Motor neuron (in vitro differentiated cells): ENCODE results near the gene KCNK7. TPM values are rescaled to one million over a fixed set of nuclear protein-coding genes. Genes with fewer than 3 reads are reported as not detected.
"Not testable (repeated sequence)": the region's sequence is repeated elsewhere in the genome, so short reads cannot be mapped to it uniquely, and the experiment has no call there.

Experiments
- ATAC-seq, 8 experiments: fragments of 200-7000 bp; cut with Tn5 transposase; replicated peaks in 6 of 8; 2 replicates each; pipeline ENCODE4 v1.8.0; 2021; ENCODE audit warnings: mild to moderate bottlenecking in 8 of 8, moderate library complexity in 8 of 8
- H3K27ac ChIP-seq, 2 donors: fragments of 250-450 bp; sonication (Bioruptor Pico); 2 replicates each; pipeline ENCODE4 v1.9.0; 2021; ENCODE audit warnings: antibody characterized with exemption in 2 of 2, mild to moderate bottlenecking in 2 of 2, moderate library complexity in 1 of 2
- H3K4me1 ChIP-seq, 2 donors: fragments of 250-450 bp; sonication (Bioruptor Pico); replicated peaks in 1 of 2; 2 replicates each; pipeline ENCODE4 v1.6.1; 2021; ENCODE audit warnings: antibody characterized with exemption in 2 of 2, mild to moderate bottlenecking in 2 of 2, moderate library complexity in 1 of 2
- H3K4me3 ChIP-seq, 5 donors: fragments of 250-450 bp; sonication (Bioruptor Pico); 2 replicates each; pipeline ENCODE4 v1.9.0; 2021; ENCODE audit warnings: antibody characterized with exemption in 5 of 5, mild to moderate bottlenecking in 5 of 5, moderate library complexity in 4 of 5
- WGBS, 10 experiments: fragments of 450-650 bp; shearing (Covaris generic); methylation state at CpG; one replicate each; pipeline ENCODE4 v1.0.0; 2022; 5-methylcytosine and 5-hydroxymethylcytosine counted together
- in situ Hi-C, 9 experiments: fragments of 400-800 bp; cut with MboI; loops; one replicate each; pipeline ENCODE4 v1.15.0; 2021; ENCODE audit warnings: low sequenced_read_pairs in 9 of 9, low pct_unique_long_range_greater_than_20kb in 2 of 9; ENCODE audit not compliant: unreplicated experiment in 9 of 9
- total RNA-seq, 8 experiments: library from RNA; unstranded; fragments of 300-600 nt; gene quantifications; 2 replicates each; pipeline versions ENCODE4 v1.2.3 to v1.2.4, GENCODE V29; 2022

Gene KCNK7
- total RNA-seq, 8 experiments from 2014 or later, result 0.18 to 1.9 (median 0.38) TPM; not detected in 1

- 0 to 40% (median 16%) methylated on average over 1 to 11 of the region's 28 CpGs; no CpG with 5 or more reads in 2 of the 10 experiments for WGBS, 10 experiments
- ATAC-seq, result peak in 7 of 8 experiments; percentile 0 to 8 (median 3)
- peak overlapping the region; percentile 53 to 95 (median 88) for H3K4me3 ChIP-seq
- in situ Hi-C loops, result no loop called here
- H3K27ac ChIP-seq, result peak overlapping the region; percentile 90 to 95
- peaks cover 21 to 25% of the 10 kb centered on the region in 2 donors for H3K4me1 ChIP-seq
Observed at GRCh38 chr11:65569164-65569972, 26.2 kb downstream of the KCNK7 start.

GRCh38 chr11:65565624-65566453, 29.8 kb downstream of the KCNK7 start:
- ATAC-seq, result no peak
- in situ Hi-C loops, result no loop called here
- Histone ChIP-seq H3K4me1 (peaks cover 14 to 16% of the 10 kb centered on the region in 2 donors), H3K4me3 (no peak overlapping the region), H3K27ac (no peak overlapping the region)
- 63 to 100% (median 79%) methylated on average over 1 to 7 of the region's 7 CpGs for WGBS, 10 experiments

GRCh38 chr11:65564879-65565559, 30.6 kb downstream of the KCNK7 start:
- ATAC-seq, H3K4me3 ChIP-seq, in situ Hi-C loops, H3K27ac ChIP-seq: not testable (repeated sequence)
- WGBS, 10 experiments, result 60 to 100% (median 89%) methylated on average over 1 to 5 of the region's 12 CpGs; no CpG with 5 or more reads in 4 of the 10 experiments
- H3K4me1 ChIP-seq, result peaks cover 15 to 24% of the 10 kb centered on the region in 2 donors

- no peak overlapping the region for H3K4me3 ChIP-seq
- peaks cover 15 to 31% of the 10 kb centered on the region in 2 donors for H3K4me1 ChIP-seq
- ATAC-seq, result no peak
- H3K27ac ChIP-seq, result no peak overlapping the region
- WGBS, 10 experiments, result 93 to 100% (median 100%) methylated on average over 1 to 4 of the region's 4 CpGs; no CpG with 5 or more reads in 2 of the 10 experiments
- in situ Hi-C loops, result no loop called here
Observed at GRCh38 chr11:65563601-65564000, 32.0 kb downstream of the KCNK7 start.

- H3K27ac ChIP-seq, result no peak overlapping the region
- in situ Hi-C loops, result no loop called here
- peaks cover 16 to 30% of the 10 kb centered on the region in 2 donors for H3K4me1 ChIP-seq
- 50 to 100% (median 83%) methylated on average over 1 to 6 of the region's 9 CpGs; no CpG with 5 or more reads in 2 of the 10 experiments for WGBS, 10 experiments
- H3K4me3 ChIP-seq, result no peak overlapping the region
- ATAC-seq, result no peak
Observed at GRCh38 chr11:65562788-65563187, 32.8 kb downstream of the KCNK7 start.

GRCh38 chr11:65562020-65562419, 33.6 kb downstream of the KCNK7 start:
- H3K27ac ChIP-seq, result no peak overlapping the region
- H3K4me3 ChIP-seq, result no peak overlapping the region
- ATAC-seq, result no peak
- 27 to 100% (median 91%) methylated on average over 1 to 5 of the region's 7 CpGs; no CpG with 5 or more reads in 2 of the 10 experiments for WGBS, 10 experiments
- H3K4me1 ChIP-seq, result peaks cover 21 to 37% of the 10 kb centered on the region in 2 donors
- in situ Hi-C loops, result no loop called here

- in situ Hi-C loops, result no loop called here
- ATAC-seq, result peak in 7 of 8 experiments; percentile 1 to 36 (median 14)
- Histone ChIP-seq H3K27ac (no peak overlapping the region), H3K4me3 (no peak overlapping the region), H3K4me1 (peaks cover 25 to 45% of the 10 kb centered on the region in 2 donors)
- 0 to 30% (median 8%) methylated on average over 1 to 6 of the region's 15 CpGs; no CpG with 5 or more reads in 4 of the 10 experiments for WGBS, 10 experiments
Observed at GRCh38 chr11:65560555-65561418, 34.8 kb downstream of the KCNK7 start.

- peak in 4 of 8 experiments; percentile 0 to 10 (median 2) for ATAC-seq
- no peak overlapping the region for H3K4me3 ChIP-seq
- H3K4me1 ChIP-seq, result peaks cover 32 to 53% of the 10 kb centered on the region in 2 donors
- H3K27ac ChIP-seq, result no peak overlapping the region
- in situ Hi-C loops, result no loop called here
- 0 to 71% (median 40%) methylated on average over 1 to 4 of the region's 5 CpGs; no CpG with 5 or more reads in 3 of the 10 experiments for WGBS, 10 experiments
Observed at GRCh38 chr11:65559951-65560537, 35.6 kb downstream of the KCNK7 start.

GRCh38 chr11:65559535-65559934, 36.1 kb downstream of the KCNK7 start:
- Histone ChIP-seq H3K27ac (no peak overlapping the region), H3K4me3 (no peak overlapping the region), H3K4me1 (peaks cover 37 to 58% of the 10 kb centered on the region in 2 donors)
- in situ Hi-C loops, result no loop called here
- no peak for ATAC-seq
- WGBS, 10 experiments, result 15 to 100% (median 63%) methylated on average over 1 to 2 of the region's 5 CpGs; no CpG with 5 or more reads in 6 of the 10 experiments

- in situ Hi-C loops, result no loop called here
- H3K27ac ChIP-seq, result peak overlapping the region in 1 of 2 donors; percentile 79
- peaks cover 39 to 63% of the 10 kb centered on the region in 2 donors for H3K4me1 ChIP-seq
- ATAC-seq, result peak in 1 of 8 experiments; percentile 3
- H3K4me3 ChIP-seq, result peak overlapping the region in 2 of 5 donors; percentile 33 to 38
- 80% methylated on average over 1 of the region's 19 CpGs; no CpG with 5 or more reads in 9 of the 10 experiments for WGBS, 10 experiments
Observed at GRCh38 chr11:65558930-65559509, 36.6 kb downstream of the KCNK7 start.
